ENCODE data around the gene SLC9A9. TPM values are rescaled to one million over a fixed set of nuclear protein-coding genes. Genes with fewer than 3 reads are reported as not detected.

The SLC9A9 gene
- total and polyA plus RNA-seq, 10 of the 15 experiments (the other 5 are each of a cell fraction or from before 2014, with no cell fraction given), result 3.5 to 14.2 (median 9.3) TPM

DNA sequence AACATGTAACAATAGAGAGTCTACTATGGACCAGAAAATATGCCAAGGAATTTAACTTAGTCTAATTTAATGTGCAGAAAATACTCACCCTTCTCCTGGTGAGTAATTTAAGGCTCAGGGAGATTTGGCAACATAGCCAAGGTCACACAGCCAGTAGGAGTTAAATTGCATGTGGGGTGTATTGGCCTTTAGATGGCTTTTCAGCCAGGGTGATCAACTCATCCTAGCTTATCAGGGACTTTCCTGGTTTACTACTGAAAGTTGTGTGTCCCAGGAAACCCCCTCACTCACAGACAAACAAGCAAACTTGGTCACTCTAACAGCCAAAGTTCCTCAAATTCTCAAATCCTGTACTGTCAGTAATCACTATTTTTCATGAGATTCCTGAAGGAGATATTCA, 2.6 kb upstream of the SLC9A9 start (continued):
- TF ChIP-seq, protein P1, sequence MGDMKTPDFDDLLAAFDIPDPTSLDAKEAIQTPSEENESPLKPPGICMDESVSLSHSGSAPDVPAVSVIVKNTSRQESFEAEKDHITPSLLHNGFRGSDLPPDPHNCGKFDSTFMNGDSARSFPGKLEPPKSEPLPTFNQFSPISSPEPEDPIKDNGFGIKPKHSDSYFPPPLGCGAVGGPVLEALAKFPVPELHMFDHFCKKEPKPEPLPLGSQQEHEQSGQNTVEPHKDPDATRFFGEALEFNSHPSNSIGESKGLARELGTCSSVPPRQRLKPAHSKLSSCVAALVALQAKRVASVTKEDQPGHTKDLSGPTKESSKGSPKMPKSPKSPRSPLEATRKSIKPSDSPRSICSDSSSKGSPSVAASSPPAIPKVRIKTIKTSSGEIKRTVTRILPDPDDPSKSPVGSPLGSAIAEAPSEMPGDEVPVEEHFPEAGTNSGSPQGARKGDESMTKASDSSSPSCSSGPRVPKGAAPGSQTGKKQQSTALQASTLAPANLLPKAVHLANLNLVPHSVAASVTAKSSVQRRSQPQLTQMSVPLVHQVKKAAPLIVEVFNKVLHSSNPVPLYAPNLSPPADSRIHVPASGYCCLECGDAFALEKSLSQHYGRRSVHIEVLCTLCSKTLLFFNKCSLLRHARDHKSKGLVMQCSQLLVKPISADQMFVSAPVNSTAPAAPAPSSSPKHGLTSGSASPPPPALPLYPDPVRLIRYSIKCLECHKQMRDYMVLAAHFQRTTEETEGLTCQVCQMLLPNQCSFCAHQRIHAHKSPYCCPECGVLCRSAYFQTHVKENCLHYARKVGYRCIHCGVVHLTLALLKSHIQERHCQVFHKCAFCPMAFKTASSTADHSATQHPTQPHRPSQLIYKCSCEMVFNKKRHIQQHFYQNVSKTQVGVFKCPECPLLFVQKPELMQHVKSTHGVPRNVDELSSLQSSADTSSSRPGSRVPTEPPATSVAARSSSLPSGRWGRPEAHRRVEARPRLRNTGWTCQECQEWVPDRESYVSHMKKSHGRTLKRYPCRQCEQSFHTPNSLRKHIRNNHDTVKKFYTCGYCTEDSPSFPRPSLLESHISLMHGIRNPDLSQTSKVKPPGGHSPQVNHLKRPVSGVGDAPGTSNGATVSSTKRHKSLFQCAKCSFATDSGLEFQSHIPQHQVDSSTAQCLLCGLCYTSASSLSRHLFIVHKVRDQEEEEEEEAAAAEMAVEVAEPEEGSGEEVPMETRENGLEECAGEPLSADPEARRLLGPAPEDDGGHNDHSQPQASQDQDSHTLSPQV (IDR thresholded peaks at IDR 0.05), result no peak
- TF ChIP-seq KLF5 (IDR thresholded peaks at IDR 0.05; ENCODE audit: partially characterized antibody) (no peak), ATF2 (IDR thresholded peaks at IDR 0.05; ENCODE audit: low read length) (peak; percentile 48)
- TF ChIP-seq, protein P2, sequence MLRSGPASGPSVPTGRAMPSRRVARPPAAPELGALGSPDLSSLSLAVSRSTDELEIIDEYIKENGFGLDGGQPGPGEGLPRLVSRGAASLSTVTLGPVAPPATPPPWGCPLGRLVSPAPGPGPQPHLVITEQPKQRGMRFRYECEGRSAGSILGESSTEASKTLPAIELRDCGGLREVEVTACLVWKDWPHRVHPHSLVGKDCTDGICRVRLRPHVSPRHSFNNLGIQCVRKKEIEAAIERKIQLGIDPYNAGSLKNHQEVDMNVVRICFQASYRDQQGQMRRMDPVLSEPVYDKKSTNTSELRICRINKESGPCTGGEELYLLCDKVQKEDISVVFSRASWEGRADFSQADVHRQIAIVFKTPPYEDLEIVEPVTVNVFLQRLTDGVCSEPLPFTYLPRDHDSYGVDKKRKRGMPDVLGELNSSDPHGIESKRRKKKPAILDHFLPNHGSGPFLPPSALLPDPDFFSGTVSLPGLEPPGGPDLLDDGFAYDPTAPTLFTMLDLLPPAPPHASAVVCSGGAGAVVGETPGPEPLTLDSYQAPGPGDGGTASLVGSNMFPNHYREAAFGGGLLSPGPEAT (IDR thresholded peaks at IDR 0.05; ENCODE audit: low read depth), result peak; percentile 28; the same call in 1 of the 2 replicates
